Measurements from ENCODE around the gene FDCSP. TPM values are rescaled to one million over a fixed set of nuclear protein-coding genes. Genes with fewer than 3 reads are reported as not detected.

FDCSP gene
- total and polyA plus RNA-seq, 2 of the 13 experiments (the other 11 are each of a cell fraction or from before 2014, with no cell fraction given), result not detected

DNA sequence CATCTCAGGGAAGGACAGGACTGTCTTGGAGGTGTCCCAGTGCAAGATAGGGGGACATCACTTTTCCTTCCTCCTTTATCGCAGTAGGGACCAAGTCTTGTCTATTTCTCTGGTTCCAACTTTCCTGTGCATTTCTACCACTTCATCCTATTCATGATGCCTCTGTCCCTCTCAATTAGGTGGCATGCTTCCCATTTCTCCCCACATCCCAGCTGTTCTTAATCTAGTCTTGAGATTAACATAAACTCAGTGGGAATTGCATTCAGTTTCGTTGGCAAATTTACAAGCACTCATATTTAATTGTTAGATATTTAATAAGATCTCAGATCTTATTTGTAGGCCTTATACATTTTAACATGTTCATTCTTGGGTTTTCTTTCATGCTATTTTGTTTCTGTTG lies 46.1 kb upstream of the FDCSP start:
- H3K36me3 ChIP-seq (replicated peaks in 1 of 2; ENCODE audit: control insufficient read depth in 1 of 2, insufficient read depth in 2 of 2, low read length in 2 of 2), result no peaks in the 10 kb centered on the region
- peaks cover 49% of the 10 kb centered on the region for H3K4me1 ChIP-seq (ENCODE audit: insufficient read depth, low read length)
- H4K20me1 ChIP-seq (ENCODE audit: insufficient read depth, low read length), result no peaks in the 10 kb centered on the region
- ChIA-PET CTCF (ENCODE audit: low intra/inter-chr PET ratio, low total read pairs) (no interaction called here), POLR2A (no interaction called here)
- no peak overlapping the region for H3K9ac ChIP-seq (ENCODE audit: insufficient read depth, low read depth, low read length)
- ATAC-seq (no peak), FAIRE-seq (no peak), DNase-seq (ENCODE audit: low spot score) (no peak)
- TF ChIP-seq, protein P1, sequence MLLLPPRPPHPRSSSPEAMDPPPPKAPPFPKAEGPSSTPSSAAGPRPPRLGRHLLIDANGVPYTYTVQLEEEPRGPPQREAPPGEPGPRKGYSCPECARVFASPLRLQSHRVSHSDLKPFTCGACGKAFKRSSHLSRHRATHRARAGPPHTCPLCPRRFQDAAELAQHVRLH (CRISPR knock-in tag; IDR thresholded peaks at IDR 0.05; ENCODE audit: borderline replicate concordance, low read depth), result no peak
- TF ChIP-seq, protein P2, sequence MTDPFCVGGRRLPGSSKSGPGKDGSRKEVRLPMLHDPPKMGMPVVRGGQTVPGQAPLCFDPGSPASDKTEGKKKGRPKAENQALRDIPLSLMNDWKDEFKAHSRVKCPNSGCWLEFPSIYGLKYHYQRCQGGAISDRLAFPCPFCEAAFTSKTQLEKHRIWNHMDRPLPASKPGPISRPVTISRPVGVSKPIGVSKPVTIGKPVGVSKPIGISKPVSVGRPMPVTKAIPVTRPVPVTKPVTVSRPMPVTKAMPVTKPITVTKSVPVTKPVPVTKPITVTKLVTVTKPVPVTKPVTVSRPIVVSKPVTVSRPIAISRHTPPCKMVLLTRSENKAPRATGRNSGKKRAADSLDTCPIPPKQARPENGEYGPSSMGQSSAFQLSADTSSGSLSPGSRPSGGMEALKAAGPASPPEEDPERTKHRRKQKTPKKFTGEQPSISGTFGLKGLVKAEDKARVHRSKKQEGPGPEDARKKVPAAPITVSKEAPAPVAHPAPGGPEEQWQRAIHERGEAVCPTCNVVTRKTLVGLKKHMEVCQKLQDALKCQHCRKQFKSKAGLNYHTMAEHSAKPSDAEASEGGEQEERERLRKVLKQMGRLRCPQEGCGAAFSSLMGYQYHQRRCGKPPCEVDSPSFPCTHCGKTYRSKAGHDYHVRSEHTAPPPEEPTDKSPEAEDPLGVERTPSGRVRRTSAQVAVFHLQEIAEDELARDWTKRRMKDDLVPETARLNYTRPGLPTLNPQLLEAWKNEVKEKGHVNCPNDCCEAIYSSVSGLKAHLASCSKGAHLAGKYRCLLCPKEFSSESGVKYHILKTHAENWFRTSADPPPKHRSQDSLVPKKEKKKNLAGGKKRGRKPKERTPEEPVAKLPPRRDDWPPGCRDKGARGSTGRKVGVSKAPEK (CRISPR knock-in tag; IDR thresholded peaks at IDR 0.05; ENCODE audit: borderline replicate concordance), result no peak
- no peak for TF ChIP-seq ZNF781 (CRISPR knock-in tag; IDR thresholded peaks at IDR 0.05; ENCODE audit: borderline replicate concordance, not compliant biosample characterization)
- H3K27ac ChIP-seq (ENCODE audit: extremely low read length, insufficient read depth, low read length), result peak overlapping the region; percentile 17
- H3K9me3 ChIP-seq (ENCODE audit: low read length), result no peaks in the 10 kb centered on the region
- no TSS peak for BruUV-seq (replicated peaks)
- intact Hi-C loops (cut with micrococcal nuclease; ENCODE audit: unreplicated experiment), result loop anchor here (5.0 kb wide), 2 partner anchors 283 to 298 kb away; no protein-coding TSS in a partner anchor
- no peaks in the 10 kb centered on the region for H3K27me3 ChIP-seq (ENCODE audit: control insufficient read depth in 1 of 2, insufficient read depth in 2 of 2, low read length in 2 of 2)
- H3K79me2 ChIP-seq (ENCODE audit: insufficient read depth, low read length), result no peaks in the 10 kb centered on the region
- in situ Hi-C loops (cut with HindIII; ENCODE audit: extremely low pct_ligation_motif_present, low pct_unique_long_range_greater_than_20kb), result loop anchor here (5.0 to 10.0 kb wide), 2 partner anchors 295 to 348 kb away; no protein-coding TSS in a partner anchor
- no peak overlapping the region for H2AFZ ChIP-seq (ENCODE audit: low read length)
- no peak overlapping the region for H3K4me2 ChIP-seq (ENCODE audit: low read depth, low read length)
- H3K4me3 ChIP-seq (replicated peaks in 1 of 3; ENCODE audit: insufficient read depth in 1 of 3, low read depth in 2 of 3, low read length in 3 of 3), result no peak overlapping the region
- 93% methylated on average over 2 of the region's 2 CpGs for WGBS (ENCODE audit: low lambda C conversion rate)

DNA sequence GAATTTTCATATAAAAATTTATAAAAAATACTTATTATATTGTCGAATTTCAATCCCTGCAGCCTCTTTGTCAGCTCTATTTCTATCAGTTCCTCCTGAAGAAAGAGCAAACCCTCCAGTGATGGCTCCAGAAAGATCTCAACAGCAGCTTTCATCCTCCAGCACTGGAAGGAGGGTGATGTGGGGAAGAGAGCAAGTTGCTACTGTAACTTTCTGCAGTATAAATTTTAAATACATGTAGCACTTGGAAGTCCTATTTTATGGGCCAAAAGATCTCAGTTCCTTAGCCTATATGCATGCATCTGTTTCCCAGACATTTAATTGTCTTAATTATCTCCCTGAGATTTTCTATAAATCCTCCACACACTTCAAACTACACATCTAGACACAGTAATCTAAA lies 44.1 kb upstream of the FDCSP start:
- peak overlapping the region; percentile 65 for H3K9ac ChIP-seq (ENCODE audit: insufficient read depth, low read depth, low read length)
- POLR2A ChIA-PET, result interaction anchor here (0.9 to 2.2 kb wide), 4 partner anchors 20 to 358 kb away, joined by 3 to 12 read pairs (median 6); no protein-coding TSS in a partner anchor
- no peak for DNase-seq (ENCODE audit: low spot score)
- no peaks in the 10 kb centered on the region for H3K27me3 ChIP-seq (ENCODE audit: control insufficient read depth in 1 of 2, insufficient read depth in 2 of 2, low read length in 2 of 2)
- peak overlapping the region in 2 of 3 experiments; percentile 17 to 20; a peak in 2 of 6 replicates for H3K4me3 ChIP-seq (replicated peaks in 1 of 3; ENCODE audit: insufficient read depth in 1 of 3, low read depth in 2 of 3, low read length in 3 of 3)
- BruUV-seq (replicated peaks), result TSS peak; percentile 92
- WGBS (ENCODE audit: low lambda C conversion rate), result 7% methylated on average over 1 of the region's 1 CpG
- in situ Hi-C loops (cut with HindIII; ENCODE audit: extremely low pct_ligation_motif_present, low pct_unique_long_range_greater_than_20kb), result loop anchor here (5.0 to 10.0 kb wide), 2 partner anchors 297 to 350 kb away; no protein-coding TSS in a partner anchor
- H3K4me2 ChIP-seq (ENCODE audit: low read depth, low read length), result peak overlapping the region; percentile 62
- no peaks in the 10 kb centered on the region for H4K20me1 ChIP-seq (ENCODE audit: insufficient read depth, low read length)
- peak overlapping the region; percentile 90 for H3K27ac ChIP-seq (ENCODE audit: extremely low read length, insufficient read depth, low read length)
- H3K9me3 ChIP-seq (ENCODE audit: low read length), result no peaks in the 10 kb centered on the region
- CTCF ChIA-PET (ENCODE audit: low intra/inter-chr PET ratio, low total read pairs), result no interaction called here
- H3K4me1 ChIP-seq (ENCODE audit: insufficient read depth, low read length), result peaks cover 66% of the 10 kb centered on the region
- no peak for FAIRE-seq
- ATAC-seq, result no peak
- no peaks in the 10 kb centered on the region for H3K79me2 ChIP-seq (ENCODE audit: insufficient read depth, low read length)
- no peak for TF ChIP-seq ZNF550 (CRISPR knock-in tag; IDR thresholded peaks at IDR 0.05; ENCODE audit: borderline replicate concordance)
- peak; percentile 73 for TF ChIP-seq RBFOX2 (IDR thresholded peaks at IDR 0.05; ENCODE audit: low read depth, low read length)
- intact Hi-C loops (cut with micrococcal nuclease; ENCODE audit: unreplicated experiment), result loop anchor here (2.0 to 5.0 kb wide), 6 partner anchors 57 to 349 kb away; no protein-coding TSS in a partner anchor
- no peaks in the 10 kb centered on the region for H3K36me3 ChIP-seq (replicated peaks in 1 of 2; ENCODE audit: control insufficient read depth in 1 of 2, insufficient read depth in 2 of 2, low read length in 2 of 2)
- H2AFZ ChIP-seq (ENCODE audit: low read length), result no peak overlapping the region

Measured in HepG2 (cell line).